ENCODE results near the gene SH3RF2.

DNA sequence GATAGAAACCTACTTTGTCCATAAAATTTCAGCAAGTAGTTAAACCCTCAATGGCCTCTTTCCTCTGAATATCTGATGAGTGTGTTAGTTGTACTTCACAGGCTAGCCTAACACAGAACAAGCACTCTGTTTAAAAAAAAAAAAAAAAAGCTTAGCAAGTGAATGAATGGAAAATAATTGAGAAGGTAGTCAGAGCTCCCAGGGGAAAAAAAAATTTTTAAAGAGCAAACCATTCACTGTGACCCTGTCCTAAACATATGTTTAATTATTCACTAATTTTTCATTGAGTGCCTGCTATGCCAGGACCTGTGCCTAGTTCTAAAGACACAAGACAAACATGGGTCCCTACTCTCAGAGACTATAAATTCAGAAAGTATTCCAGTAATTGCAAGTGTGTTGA lies 69.3 kb downstream of the SH3RF2 start:
- TF ChIP-seq EZH2 (IDR thresholded peaks at IDR 0.05) (no peak), POLR2AphosphoS5 (IDR thresholded peaks at IDR 0.05; ENCODE audit: borderline replicate concordance, low read depth, low read length) (no peak), FOXP2 (optimal IDR thresholded peaks at IDR 0.05; ENCODE audit: control extremely low read depth, extremely low read length, insufficient read depth) (no peak)
